ELF-1 (cell line): ENCODE measurements around the gene LMNTD2.
A peak's percentile ranks its signal among the peaks of the same experiment; 100 is the strongest.

Experiments used
- DNase-seq: peaks from one replicate; pipeline ENCODE4 v3.0.0-alpha.2; 2016; ENCODE audit warnings: low read depth, low spot score

Gene LMNTD2, protein sequence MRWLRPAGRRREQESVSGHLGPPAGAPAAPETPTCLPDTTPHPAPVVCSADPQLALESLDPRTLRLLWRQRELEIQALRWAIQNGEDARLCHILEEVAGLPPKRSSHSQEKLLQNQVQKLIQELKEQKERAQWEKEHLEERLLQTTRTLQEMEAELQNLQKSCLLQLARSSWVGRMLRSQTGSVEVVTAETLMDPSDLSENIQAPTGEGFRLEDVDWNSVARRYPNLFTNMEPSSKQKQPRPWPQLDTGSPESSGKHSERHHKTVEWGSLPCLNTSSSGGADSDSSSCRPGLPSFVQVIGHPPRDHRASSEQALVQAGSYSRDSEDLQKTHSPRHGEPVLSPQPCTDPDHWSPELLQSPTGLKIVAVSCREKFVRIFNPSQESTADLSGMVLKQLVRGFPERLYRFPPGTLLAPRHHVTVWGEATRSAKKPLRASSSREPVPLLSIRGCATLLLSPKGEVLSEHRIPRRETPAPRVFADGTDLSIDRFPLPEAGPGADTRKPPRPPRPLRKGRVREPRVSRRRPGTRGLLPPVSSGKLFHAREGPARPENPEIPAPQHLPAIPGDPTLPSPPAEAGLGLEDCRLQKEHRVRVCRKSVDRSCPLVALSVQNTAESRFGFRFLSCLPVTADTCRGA

GRCh38 chr11:560305-561147 lies at the start of gene LMNTD2, which contains the start of gene RASSF7:
Gene LMNTD2 (minus strand): TSS chr11:560738. CDS start chr11:560716, 22 bp downstream.
Gene RASSF7 (plus strand): TSS chr11:560970. CDS start chr11:561769, 799 bp downstream.
- DNase-seq, result peak; percentile 87

- no peak for DNase-seq
Observed at GRCh38 chr11:609341-609811, 48.8 kb upstream of the LMNTD2 start.

DNA sequence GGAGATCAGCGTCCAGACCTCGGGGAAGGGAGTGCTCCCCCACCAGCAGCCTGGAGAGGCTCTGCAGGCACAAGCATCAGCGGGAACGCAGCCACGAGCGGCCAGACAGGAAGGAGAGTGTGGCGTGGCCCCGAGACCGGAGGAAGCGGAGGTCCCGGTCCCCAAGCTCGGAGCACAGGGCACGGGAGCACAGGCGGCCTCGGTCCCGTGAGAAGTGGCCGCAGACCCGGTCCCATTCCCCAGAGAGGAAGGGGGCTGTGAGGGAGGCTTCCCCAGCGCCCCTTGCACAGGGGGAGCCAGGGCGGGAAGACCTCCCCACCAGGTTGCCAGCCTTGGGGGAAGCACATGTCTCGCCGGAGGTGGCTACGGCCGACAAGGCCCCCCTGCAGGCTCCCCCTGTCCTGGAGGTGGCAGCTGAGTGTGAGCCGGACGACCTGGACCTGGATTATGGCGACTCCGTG lies 48.3 kb upstream of the LMNTD2 start:
- no peak for DNase-seq

GRCh38 chr11:607971-608659 lies 47.6 kb upstream of the LMNTD2 start:
- DNase-seq, result no peak

DNA sequence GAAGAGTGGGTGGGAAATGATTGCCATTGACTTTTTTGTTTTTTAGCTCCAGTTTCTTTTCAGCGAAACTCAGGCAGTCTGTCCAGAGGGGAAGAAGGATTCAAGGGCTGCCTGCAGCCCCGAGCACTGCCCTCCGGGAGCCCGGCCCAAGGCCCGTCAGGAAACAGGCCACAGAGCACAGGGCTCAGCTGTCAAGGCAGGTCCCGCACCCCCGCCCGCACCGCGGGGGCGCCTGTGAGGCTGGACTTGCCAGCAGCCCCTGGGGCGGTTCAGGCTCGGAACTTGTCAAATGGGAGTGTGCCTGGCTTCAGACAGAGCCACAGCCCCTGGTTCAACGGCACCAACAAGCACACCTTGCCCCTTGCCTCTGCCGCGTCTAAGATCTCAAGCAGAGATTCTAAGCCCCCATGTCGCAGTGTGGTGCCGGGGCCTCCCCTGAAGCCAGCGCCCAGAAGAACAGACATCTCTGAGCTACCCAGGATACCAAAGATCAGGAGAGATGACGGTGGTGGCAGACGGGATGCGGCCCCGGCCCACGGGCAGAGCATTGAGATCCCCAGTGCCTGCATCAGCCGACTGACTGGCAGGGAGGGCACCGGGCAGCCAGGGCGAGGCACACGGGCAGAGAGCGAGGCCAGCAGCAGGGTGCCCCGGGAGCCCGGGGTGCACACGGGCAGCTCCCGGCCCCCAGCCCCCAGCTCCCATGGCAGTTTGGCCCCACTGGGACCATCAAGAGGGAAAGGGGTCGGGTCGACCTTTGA lies 46.7 kb upstream of the LMNTD2 start:
- peak; percentile 36 for DNase-seq

- no peak for DNase-seq
Observed at GRCh38 chr11:606245-606644, 45.7 kb upstream of the LMNTD2 start.

DNA sequence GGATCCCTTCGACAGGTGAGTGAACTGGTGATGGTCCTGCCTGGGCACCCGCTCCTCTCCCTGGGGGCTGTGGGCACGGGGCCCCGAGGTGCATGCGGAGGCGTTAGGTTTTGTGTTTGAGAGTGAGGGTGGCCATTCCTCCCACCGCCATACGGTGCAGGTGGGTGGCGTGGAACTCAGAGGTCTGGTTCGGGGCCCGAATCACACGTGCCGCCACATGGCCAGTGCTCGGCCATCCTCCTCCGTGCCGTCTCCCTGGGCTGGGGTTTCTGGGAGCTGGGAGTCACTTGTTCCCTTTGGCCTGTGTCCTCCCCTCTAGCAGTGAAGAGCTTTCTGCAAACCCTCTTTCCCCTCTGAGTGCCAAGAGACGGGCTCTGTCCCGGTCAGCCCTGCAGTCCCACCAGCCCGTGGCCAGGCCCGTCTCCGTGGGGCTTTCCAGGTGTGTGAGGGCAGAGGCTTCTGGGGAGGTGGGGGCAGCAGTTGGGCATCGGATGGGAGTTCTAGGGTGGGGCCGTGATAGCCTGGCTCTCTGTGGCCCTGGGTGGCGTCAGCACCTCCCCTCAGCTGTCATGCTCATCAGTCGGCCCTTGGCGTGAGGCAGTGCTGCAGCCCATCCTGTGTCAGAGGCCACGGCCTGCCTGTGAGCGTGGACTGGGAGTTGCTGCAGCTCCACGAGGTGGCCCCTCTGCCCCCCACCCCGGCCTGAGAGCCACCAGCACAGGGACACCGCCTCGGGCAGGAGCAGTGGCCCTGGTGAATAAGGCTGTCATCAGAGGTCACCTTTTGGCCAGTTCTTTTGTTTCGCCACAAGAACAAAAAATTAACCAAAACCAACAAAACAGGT lies 45.0 kb upstream of the LMNTD2 start:
- no peak for DNase-seq

DNA sequence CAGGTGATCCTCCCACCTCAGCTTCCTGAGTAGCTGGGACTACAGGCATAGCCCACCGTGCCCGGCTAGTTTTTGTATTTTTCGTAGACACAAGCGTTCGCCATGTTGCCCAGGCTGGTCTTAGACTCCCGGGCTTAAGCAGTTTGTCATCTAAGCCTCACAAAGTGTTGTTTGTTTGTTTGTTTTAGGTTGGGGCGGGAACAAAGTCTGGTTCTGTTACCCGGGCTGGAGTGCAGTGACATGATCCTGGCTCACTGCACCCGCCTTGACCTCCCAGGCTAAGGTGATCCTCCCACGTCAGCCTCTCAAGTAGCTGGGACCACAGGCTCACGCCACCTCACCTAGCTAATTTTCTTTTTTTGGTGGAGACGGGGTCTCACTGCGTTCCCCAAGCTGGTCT lies 42.6 kb upstream of the LMNTD2 start:
- DNase-seq, result no peak

DNA sequence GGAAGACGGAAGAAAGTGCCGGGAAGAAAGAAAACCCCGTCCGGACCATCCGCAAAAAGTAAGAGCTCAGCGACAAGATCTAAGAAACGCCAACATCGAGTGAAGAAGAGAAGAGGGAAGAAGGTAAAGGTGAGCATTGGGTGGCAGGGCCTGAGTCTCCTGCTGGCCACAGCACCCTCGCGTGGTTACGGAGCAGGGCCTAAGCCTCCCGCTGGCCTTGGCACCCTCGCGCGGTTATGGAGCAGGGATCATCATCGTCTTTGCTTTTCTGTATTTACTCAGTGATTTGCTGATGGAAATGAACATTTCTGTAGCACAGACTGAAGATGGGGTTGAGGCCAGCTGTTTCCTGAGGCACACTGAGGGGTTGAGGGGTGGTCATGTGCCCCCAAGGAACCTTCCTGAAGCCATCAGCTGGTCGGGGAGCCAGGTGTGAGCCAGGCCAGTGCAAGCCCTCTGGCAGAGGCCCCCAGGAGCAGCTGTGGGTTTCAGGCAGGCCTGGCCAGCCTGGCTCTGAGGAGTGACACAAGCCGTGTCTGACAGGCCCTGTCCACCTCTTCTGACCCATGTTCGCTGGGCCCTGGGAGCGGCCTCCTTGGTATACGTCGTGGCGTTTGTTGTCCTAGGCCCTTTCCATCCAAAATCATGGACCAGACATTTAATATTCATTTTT lies 41.2 kb upstream of the LMNTD2 start:
- DNase-seq, result no peak

- DNase-seq, result no peak
Observed at GRCh38 chr11:598005-598680, 37.6 kb upstream of the LMNTD2 start.

DNA sequence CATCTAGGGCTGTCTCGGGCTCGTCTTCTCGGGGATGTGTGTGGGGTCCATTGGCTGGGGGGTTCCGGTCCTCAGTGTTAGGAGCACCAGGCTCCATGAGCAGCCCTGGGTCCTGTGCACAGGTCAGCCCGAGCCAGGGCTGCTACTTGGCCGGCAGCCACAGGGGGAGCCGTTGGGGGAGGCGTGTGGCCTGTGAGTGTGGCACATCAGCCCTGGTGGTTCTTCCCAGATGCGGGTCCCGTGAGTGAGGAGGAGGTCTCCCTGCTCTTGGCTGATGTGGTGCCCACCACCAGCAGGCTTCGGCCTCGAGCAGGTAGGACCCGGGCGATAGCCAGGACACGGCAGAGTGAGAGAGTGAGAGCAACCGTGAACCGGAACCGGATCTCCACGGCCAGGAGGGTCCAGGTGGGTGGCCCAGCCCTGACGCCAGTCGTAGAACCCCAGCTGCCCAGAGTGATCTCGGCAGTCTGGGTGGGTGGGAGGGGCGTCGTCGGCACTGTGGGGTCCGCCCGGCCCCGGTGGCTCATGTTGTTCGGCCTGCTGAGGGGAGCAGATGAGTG lies 36.7 kb upstream of the LMNTD2 start:
- DNase-seq, result peak; percentile 35

- no peak for DNase-seq
Observed at GRCh38 chr11:596374-596773, 35.8 kb upstream of the LMNTD2 start.

- no peak for DNase-seq
Observed at GRCh38 chr11:595400-595799, 34.9 kb upstream of the LMNTD2 start.

GRCh38 chr11:593347-593746 lies 32.8 kb upstream of the LMNTD2 start:
- no peak for DNase-seq

GRCh38 chr11:592918-593317 lies 32.4 kb upstream of the LMNTD2 start:
- no peak for DNase-seq

GRCh38 chr11:592501-592900 lies 32.0 kb upstream of the LMNTD2 start:
- DNase-seq, result no peak

- no peak for DNase-seq
Observed at GRCh38 chr11:590997-591396, 30.5 kb upstream of the LMNTD2 start.

DNA sequence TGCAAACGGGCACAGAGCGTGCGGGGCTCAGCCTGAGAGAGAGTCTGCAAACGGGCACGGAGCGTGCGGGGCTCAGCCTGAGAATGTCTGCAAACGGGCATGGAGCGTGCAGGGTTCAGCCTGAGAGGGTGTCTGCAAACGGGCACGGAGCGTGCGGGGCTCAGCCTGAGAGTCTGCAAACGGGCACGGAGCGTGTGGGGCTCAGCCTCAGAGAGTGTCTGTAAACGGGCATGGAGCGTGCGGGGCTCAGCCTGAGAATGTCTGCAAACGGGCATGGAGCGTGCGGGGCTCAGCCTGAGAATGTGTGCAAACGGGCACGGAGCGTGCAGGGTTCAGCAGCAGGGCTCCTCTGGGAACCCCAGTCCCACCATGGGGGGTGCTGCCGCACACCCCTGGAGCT lies 29.3 kb upstream of the LMNTD2 start:
- DNase-seq, result no peak
